ENCODE measurements around the gene TBC1D8. TPM values are rescaled to one million over a fixed set of nuclear protein-coding genes. Genes with fewer than 3 reads are reported as not detected.

The TBC1D8 gene
- polyA plus RNA-seq, 3 donors: 25.8 to 44.6 (median 41.0) TPM

DNA sequence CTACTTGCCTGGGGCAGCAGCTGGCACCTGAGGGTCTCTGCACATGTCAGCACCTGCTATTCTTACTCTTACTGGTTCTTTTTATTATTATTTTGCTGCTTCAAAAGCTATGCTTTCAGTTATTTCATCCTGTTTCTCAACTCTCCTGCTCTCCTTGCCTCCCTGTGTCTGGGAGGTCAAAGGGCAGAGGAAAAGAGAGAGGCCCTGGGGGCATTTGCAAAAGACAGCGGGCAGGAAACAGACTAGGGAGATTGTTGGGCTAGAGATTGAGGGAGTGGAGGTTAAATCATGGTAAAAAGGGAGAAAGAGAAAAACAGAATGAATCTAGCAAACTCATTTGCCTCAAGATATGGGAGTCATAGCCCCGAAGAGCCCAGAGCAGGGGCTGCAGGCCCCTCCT, 170.2 kb downstream of the TBC1D8 start:
- no peak for DNase-seq

DNA sequence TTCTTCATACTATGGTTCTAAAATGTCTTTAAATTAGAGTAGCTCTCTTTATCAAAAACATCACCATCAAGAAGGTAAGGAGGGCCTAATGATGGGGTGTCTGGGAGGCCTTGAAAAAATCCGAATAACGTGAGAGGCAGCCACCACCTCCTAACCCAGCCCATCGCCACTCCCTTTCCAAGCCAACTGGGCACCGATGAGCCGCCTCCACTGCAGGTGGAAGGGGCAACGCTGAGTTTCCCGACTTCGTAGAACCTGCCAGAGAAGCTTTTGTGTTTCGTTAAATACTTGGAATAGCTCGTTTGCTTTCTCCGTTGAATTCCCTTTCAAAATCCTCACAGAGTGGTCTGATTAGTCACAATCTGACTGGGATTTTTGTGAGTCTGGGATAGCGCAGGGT, 171.1 kb downstream of the TBC1D8 start:
- no peak for DNase-seq

DNA sequence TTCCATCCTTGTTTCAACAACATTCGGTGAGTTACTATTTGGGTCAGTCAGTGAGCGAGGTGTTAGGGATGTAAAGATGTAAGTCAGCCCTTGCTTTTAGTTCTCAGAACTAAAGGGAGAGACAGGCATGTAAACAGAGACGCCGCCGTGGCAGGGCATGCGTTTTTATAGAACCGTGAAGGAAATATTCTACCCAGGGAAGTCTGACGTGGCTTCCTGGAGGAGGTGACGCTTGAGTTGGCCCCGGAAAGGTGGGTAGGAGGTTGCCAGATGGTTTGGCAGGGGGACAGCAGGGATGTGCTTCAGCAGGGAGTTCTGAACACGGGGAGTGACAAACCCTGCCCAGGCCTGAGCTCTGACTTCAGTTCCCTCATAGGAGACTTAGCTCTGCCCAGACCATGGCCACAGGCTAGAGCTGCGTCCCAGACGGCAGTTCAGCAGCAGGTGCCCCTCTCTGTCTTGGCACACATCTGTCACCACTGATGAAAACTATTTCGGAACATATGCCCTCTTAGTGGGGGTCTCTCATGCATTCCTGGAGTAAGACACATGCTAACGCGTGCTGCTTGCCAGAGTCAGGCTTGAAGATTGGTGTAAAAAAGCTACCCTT, 172.5 kb downstream of the TBC1D8 start:
- no peak for DNase-seq

DNA sequence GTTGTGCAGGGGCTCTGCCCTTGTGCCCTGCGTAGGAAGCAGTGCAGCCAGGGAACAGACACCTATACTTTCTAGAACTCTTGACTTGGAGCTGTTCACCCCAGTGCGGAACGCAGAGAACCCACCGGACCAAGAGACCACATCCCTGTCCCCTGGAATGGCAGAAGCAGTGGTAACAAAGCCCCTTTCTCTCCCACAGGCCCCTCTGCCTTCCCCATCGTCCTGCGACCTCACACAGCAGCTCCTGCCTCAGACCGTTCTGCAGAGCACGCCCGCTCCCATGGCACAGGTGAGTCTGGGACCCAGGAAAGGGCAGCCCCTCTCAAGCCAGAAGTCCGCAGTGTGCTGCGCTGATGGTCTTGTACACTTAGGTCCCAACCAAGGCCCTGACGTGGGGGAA, 173.7 kb downstream of the TBC1D8 start:
- no peak for DNase-seq

DNA sequence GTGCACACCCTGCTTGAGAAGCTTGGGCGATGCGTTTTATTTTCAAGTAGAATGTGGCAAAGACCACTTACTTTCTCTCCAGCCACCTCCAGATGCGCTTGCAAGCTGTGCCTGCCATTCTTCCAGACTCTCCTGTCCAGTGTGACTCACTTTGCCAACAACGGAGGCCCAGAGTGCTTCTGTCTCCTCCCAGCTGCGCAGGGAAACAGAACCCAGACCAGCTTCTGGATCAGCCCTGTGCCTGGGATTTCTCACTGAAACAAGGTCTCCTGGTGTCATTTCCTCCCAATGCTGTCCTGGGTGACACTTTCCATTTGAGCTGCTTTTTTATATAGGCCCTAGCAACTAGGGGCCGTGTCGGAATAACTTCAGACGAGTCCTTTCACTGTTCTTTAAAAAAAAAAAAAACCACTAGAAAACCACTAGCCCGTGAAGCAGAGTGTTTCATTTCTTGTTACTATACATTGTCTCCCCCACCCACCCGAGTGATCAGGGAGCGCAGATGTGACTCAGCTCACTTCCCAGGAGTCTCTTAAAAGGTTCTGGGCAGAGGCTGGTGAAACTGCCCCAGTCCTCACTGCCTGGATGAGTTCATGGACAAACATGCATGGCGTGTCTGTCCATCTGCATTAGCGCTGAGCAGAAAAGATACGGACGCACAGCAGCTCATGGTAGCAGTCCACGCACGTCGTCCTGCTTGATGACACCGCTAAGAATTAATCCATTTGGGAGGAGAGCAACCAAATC, 174.4 kb downstream of the TBC1D8 start:
- no peak for DNase-seq

- DNase-seq: no peak
These were observed 175.1 kb downstream of the TBC1D8 start for GRCh38 chr2:100976061-100976460.

DNA sequence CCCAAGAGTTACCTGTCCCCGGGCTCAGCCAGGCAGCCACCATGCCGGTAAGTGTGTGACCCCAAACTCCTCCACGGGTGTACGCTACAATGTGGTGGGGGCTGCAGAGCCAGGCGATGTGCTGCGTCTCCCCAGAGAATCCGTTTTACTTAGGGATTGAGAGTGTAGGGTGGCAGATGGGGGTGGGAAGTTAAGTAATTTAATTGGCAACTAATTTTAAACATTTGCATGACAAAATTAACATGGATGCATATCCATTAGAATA, 175.7 kb downstream of the TBC1D8 start:
- no peak for DNase-seq

DNA sequence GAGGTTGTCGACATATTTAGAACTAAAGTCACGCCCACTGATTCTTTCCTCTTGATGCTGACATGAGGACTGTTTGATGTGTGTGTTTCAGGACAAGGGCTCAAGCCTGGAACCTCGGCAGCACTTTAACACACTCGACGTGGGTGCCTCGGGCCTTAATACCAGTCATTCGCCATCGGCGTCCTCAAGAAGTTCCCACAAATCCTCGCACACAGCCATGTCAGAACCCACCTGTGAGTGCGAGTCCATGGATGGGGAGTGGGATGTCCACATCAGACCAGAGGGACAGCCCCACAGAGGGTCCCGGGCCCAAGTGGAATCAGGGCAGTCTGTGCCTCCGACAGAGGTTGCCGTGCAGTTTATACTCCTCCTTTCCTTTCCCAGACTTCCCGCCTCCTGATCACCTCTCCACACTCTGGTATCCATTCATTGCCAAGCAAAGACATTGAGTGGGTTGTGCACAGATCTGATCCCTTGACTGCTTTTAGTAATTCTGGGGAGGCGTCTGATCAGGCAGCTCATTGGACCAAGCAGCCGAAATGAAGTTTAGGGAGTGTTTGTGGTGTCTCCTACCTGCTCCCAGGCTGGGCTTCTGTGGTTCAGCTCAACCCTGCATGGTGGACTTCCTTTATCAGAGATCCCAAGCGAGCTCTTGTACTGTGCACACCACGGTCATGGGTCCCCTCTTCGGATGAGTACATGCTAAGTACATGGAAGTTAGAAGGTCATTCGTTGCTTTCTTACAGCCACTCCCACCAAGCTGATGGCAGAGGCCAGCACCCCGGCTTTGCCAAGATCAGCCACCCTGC, 176.3 kb downstream of the TBC1D8 start:
- no peak for DNase-seq

GRCh38 chr2:100972452-100972851, 178.7 kb downstream of the TBC1D8 start:
- DNase-seq: no peak

- no peak for DNase-seq
These were observed 180.0 kb downstream of the TBC1D8 start for GRCh38 chr2:100971221-100971620.

DNA sequence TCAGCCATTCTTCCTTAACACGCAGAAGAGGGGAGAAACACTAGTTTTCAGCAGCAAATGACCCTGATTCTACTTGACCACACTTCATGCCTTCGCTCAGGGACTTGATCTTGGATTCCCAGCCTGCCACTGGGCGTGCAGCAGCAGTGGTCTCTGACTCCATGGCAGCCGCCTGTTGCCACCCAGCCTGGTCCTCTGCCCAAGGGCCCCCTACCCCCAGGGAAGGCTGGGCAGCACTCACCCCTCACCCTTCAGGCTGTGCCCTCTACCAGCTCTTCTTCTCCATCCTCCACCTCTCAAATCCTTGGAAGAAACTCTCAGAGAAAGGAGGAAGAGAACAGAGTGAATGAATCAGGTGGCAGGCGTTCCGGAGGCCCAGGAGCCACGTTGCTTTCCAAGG, 181.2 kb downstream of the TBC1D8 start:
- no peak for DNase-seq

DNA sequence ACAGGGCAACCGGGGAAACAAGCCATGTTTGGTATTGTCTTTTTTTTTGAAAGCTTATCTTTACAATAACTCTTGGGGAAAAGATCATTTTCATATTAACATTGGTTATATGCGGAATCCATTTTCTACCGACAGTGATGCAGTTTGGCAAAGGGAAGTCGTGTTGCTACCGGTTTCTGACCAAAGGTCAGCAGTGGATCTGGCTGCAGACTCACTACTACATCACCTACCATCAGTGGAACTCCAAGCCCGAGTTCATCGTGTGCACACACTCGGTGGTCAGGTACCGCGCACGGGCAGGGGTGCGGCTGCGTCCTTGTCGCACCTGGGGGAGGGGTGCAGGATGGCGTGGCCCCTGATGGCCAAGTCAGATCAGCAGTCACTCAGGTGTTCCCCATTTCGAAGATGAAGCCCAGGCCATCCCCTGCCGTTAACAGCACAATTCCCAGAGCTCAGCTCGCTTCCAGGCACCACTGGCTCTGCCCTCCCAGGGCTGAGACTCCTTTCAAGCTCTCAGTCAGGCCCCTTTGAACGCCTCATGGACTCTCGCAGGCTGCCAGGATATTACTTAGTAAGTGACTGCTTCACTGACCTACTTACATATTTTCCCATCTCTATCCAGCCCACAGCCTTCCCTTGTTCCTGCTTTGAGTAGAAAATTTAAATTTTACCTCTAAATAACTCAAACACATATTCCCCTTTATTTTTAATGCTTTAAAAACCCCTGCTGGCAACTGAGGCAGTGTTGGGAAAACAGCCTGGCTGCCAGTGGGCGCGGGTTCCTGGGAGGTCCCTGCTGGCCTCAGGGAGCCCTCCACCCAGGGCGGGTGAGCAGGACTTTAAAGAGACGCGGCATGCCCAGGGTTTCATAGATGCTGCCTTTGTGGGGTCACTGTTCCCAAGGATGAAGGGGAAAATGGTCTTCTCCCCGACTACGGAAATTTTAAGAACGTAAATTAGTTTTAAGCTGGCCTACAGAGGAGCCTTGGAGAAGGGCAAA, 182.7 kb downstream of the TBC1D8 start:
- DNase-seq: no peak

DNA sequence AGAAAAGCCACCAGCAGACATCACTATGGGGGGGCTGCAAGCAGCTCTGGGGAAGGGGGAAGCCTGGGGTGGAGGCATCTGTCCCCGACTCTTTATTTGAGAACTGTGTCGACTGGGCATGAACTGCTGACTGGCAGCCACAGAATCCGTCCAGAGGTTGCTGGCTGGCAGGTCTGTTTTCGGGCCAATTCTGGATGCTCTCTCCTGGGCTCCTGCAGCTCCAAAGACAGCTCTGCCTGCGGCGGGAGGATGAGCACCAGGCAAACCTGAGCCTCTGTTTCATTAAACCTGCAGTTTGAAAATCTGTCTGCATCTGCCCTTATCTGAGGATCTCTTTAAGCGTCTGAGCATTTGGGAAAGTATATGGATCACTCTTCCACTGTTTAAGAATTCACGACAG, 183.5 kb downstream of the TBC1D8 start:
- no peak for DNase-seq

GRCh38 chr2:100965596-100965995, 185.6 kb downstream of the TBC1D8 start:
- no peak for DNase-seq

GRCh38 chr2:100964681-100965169, 186.5 kb downstream of the TBC1D8 start:
- DNase-seq: no peak

GRCh38 chr2:100964222-100964621, 187.0 kb downstream of the TBC1D8 start:
- no peak for DNase-seq

DNA sequence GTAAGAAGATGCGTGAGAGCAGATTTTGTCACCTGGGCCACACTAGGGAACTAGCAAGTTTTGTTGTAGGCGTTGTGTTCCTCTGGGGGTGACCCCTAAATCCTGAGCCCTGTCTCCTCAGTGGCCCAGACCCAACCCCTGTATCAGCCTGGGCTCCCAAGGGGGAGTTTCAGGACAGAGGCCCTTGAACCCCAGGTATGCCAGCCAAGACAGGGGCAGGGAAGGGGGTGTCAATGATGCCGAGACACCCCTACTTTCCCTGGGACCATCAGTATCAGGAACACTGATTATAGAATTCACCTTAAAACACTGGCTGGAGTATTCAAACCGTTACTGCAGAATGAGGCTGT, 188.2 kb downstream of the TBC1D8 start:
- no peak for DNase-seq

DNA sequence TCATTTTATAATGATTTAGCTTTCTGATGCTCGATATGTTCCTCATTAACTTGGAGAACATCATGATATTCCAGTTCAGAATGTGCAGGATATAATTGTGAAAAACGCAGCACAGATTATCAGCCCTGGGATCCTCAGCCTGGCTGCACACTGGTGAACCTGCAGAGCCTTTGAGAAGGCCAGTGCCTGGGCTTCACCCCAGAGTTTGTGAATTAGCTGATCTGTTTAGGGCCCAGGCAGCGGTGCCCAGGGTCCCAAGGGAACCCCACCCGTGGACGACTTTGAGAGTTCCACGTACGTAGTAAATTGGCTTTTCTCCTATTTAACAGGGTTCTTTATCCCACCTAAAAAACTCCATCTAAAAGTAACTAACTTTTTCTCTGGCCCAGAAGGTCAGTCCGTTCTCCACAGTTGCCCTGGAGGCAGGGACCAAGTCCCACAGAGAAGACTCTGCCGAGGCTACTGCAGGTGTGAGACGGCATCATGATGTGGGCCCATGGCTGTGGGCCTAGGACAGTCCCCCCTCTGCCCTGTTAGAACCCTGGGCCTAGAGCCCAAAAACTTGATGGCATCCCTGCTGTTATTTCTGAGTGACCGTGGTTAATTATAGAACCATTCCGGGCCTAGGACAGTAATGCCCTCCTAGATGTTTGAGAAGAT, 188.7 kb downstream of the TBC1D8 start:
- DNase-seq: no peak

DNA sequence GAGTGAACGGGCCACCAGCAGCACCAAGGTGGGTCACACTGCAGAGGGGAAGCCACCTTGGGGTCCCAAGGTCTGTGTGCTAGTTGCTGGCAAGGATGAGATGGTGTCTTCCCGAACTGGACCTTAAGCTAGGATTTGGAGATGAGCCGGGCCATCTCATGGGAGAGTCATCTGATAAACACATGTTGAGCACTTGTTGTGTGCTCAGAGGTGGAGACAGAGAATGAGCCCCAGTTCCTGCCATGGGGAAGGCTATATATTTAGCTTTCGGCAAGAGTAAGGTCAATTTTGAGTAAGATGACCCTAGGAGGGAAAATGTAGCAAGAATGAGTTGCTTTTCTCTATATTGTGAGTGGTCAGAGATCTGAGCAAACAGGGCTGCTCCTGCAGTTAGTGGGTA, 190.5 kb downstream of the TBC1D8 start:
- no peak for DNase-seq

GRCh38 chr2:100959225-100959880, 191.8 kb downstream of the TBC1D8 start:
- DNase-seq: no peak

Measured in renal pelvis (tissue), 4 donors.